Measurements from ENCODE around the gene SEMA7A. TPM values are rescaled to one million over a fixed set of nuclear protein-coding genes. Genes with fewer than 3 reads are reported as not detected.

Gene SEMA7A
- total RNA-seq, 1 experiment from 2014 or later, result 0.91 TPM

DNA sequence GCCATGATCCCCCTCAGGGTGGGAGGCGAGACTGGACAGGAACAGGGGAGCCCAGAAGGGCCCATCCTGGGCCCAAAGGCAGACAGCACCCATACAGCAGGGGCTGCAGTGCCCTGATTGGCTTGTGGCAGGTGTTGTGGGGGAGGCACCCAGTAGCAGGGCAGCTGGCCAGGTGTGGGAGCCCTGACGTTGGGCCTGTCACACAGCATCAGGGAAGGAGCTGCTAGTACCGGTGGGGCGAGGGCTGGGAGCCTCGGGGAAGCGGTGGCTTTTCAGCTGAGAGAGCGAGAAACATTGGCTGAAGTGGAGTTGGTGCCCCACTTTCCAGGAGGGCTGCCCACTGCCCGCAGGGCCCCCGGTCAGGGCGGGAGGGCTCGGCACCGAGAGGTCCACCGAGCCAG lies 46.6 kb downstream of the SEMA7A start:
- DNase-seq (ENCODE audit: low spot score), result no peak

DNA sequence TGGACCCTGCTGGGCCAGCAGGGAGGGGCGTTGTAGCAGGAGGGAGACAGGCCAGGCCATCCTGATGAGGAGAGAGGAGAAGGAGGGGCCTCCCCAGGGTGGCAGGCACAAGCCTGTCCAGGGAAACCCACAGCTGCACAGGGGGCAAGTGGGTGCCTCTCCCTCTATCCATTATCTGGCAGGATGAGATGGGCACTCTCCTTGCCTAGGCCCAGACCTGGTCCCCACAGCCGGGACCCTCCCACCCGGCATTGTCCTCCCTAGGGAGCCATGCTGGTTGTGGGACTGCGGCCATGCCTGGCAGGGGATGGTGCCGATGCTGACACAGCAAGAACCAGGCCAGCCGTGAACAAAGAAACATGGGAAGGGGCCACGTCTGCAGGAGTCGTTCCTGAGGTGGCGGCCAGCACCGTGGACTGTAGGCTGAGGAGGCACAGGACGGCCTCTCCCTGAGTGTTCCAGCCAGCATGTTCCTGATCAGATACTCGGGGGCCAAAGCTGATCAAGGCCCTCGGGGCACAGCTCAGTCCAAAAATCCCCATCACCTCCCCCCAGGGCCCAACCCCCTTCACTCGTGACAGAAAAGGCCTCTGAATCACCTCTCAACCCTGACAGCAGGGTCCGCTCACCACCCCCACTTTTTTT lies 47.1 kb downstream of the SEMA7A start:
- DNase-seq (ENCODE audit: low spot score), result no peak

DNA sequence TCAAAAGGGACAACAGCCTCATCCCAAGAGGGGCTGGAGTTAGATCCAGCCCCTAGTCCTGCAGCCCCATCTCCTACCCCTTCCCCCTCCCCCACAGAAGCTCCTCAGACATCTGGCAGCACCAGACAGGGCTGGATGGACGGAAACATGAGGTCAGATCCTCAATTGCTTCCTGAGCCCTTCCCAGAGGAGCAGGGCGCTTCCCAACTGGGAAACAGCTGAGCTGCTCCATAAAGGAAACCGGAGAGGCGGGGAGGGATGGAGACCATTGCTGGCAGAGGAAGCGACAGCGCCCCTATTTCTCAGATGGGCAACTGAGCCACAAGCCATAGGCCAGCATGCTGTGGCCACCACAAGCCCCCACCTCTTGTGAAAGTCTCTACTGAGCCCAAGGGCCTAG lies 48.0 kb downstream of the SEMA7A start:
- no peak for DNase-seq (ENCODE audit: low spot score)

DNA sequence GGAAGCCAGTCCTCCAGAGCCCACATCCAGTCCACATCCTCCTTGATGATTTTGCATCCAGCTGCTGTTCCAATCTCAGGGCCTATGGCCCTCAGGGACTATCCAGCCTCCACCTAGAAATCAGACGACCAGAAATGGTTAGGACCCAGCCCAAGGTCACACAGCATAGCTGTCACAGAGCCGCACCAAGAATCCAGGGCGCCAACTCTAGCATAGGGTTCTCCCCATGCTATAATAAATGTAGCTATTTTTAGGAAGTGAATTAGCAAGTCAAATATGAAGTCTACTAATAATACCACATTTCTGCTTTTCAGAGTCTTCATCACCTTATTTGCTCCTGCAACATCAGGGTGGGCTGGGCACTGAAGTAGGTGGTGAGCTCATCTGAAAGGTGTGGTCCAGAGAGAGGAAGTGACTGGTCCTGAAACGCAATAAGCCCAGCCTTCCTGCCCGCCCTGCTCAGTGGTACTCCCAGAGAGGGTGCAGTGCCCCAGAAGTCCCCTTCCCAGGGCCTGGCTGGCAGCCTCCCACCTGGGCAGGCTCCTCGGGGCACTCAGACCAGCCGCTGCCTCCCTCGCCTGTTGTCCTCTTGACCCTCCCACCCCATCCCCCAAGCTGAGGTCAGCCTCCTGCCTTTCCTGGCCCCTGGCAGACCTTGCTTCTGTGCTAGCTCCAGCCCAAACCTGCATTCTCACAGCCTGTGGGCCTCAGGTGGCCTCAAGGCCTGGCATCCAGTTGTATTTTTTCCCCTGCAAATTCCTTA lies 48.7 kb downstream of the SEMA7A start:
- peak; percentile 37 for DNase-seq (ENCODE audit: low spot score)

DNA sequence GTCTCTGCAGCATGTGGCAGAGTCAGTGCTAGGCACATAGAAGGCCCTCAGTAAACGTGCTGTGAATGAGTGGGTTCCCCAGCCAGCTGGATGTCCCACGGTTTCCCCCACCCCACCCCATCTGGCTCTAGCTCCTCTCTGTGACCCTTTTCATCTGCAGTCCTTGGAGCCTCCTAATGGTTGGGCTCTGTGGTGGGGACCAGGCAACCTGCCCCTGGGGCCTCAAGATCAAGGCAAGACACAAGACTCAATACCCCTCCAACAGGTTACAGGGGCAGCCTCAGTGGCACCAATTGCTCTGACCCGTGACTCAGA lies 49.2 kb downstream of the SEMA7A start:
- no peak for DNase-seq (ENCODE audit: low spot score)

DNA sequence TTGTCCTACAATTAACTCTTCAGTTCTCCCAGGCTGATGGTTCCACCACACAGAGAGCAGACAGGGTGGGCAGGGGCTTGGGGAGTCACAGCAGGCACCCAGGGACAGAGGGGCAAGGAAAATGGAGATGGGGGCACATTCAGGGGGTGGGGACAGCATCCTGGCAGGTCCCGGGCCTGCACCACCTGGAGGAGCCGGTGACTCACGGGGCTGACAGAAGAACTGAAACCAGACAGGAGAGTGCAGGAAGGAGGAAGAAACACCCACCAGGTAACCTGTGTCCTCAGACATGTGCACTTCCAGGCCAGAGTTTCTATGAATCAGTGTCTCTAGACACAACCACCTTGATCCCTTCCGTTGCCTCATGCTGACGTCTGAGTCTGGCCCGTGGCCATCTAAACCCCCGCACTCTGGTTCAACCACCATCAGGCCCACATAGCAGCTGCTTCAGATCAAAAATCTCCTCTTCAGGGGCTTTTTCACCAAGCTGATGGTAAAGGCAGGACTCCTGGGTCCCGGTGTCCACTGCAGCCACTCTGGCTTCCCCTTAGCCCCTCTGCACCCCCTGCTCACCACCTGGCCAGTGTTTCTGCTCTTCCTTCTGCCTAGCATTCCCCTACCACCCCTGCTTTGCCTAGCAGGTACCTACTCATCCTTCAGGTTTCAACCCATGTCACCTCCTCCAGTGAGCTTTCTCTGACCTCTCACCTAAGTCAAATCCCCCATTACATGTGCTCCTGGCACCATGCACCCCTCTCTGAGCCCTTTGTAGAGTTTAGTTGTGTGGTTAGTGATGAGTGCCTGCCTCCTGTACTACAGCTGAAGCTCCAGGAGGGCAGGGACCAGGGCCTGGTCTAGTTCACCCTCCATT lies 49.8 kb downstream of the SEMA7A start:
- DNase-seq (ENCODE audit: low spot score), result no peak

DNA sequence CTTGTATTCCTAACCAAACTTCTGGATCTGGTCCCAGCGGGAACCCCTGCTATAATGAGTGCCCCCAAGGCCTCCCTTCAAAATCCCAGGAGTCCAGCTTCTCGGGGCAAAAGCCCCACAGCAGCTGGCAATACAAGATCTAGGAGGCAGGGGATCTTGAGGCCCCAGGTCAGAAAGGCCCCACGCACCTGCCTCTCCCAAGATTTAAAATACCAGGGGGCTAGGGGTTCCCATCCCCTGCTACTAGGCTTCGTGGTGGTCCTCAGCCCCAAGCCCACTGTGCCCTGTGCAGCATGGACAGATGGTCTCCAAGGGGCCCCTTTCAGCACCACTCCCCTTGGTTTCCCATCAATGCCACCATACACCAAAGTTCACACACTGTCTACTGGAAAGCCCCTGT lies 50.5 kb downstream of the SEMA7A start:
- DNase-seq (ENCODE audit: low spot score), result no peak

DNA sequence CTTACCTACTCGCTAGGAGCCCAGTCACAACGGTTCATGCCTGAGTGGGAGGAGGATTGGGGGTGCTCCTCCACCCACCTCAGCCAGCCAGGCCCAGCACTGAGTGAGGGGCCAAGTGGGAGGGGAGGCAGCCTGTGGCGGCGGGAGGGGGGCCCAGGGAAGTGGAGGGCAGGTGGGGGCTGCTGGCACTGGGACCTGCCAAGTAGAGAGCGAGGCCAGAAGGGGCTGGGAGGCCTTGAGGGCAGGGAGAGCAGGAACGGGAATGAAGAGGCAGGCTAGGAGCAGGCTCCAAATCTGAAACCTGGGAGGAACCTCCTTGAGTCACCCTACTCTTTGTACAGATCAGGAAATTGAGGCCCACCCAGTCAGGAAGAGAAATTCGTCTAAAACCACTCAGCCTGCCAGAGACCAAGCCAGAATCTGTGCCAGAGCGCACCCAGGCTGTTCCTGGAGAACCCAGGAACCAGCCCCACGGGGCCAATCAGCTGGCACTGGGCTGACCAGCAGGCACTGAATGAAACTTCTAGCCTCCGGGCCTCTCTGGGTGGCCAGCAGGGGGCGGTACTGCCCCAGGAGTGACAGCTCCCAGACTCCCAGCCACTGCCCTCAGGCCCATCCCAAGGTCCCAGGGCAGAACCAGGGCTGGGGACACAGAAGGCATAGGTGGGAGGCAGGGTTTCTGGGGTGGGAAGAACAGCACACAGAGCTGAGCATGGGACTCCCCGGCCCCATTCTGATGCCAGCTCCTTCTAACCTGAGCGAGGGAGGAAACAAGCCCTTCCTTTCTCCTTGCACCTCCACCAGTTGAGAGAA lies 51.5 kb downstream of the SEMA7A start:
- peak; percentile 57 for DNase-seq (ENCODE audit: low spot score)

DNA sequence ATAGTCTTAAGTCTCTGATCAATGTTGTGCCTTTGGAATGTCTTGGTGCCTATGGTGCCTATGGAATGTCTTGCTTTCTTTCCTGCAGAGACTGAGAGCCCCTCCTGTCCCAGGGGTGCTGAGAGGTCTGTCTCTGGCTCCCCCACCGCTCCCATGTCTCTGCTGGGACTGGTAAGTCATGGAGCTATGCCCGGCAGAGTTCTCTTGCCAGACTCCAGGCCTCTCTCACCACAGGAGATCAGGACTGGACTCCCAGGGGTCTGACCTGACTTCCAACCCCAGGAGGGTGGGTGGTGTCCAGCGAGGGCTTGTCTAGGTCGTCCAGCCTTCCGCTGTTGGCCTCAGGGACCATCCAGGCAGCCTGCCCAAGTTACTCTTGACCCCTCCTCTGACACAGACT lies 52.3 kb downstream of the SEMA7A start:
- no peak for DNase-seq (ENCODE audit: low spot score)

DNA sequence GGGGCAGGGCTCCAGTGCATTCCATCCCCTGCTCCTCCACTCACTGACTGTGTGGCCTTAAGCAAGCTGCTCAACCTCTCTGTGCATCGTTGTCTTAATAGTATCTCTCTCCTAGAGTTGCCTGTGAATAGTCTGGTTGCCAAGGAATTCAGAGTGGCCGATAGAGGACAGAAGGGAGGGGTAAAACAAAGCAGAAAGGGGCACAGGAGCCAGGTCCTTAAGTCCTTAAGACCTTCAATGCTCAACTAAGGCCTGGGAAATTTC lies 52.6 kb downstream of the SEMA7A start:
- no peak for DNase-seq (ENCODE audit: low spot score)

DNA sequence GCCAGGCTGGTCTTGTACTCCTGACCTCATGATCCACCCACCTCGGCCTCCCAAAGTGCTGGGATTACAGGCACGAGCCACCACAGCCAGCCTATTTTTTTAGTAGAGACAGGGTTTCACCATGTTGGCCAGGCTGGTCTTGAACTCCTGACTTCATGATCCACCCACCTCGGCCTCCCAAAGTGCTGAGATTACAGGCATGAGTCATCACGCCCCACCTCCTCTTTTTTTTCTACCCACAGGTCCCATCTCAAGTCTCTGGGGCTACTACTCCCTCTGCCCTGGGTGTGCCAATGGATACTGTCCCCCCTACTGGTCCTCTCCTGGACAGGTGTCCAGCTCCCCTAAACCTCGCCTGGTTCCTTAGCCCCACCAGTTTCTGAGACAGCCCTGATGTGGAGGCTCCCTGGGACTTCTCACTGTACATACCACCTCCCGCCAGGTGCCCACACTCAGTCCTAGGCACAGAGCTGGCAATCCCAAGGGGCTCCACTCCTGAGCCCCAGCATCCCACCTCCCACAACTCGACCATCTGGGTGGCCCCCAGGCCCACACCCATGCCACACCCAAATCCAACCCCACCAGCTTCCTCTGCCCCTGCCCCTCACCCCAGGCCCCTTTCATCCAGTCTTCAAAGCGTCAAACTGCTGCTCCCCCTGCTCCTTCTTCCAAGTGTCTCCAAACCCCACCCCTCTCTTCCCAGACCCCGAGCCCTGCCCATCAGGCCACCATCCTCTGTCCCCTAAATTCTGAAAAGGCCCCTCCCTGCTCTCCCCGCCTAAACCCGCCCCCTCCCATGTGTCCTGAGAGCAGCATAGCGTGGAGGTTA lies 53.2 kb downstream of the SEMA7A start:
- no peak for DNase-seq (ENCODE audit: low spot score)

DNA sequence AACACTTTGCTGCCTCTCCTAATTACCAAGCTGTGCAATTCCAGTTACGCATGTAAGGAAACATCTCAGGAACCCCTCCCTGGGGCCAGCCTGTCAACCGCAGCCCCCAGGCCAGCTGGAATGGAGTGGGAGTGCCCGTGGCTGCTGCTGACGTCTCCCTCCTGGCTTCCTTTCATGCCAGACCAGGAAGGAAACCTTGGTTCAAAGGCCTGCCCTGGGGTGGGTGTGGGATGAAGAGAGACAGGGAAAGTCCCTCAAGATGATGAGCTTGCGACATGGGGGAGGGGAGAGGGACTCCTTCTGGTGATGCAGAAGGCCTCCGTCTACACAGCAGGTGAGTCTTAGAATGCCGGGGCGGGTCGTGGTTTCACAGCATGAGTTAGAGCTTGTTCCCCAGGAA lies 54.9 kb downstream of the SEMA7A start:
- DNase-seq (ENCODE audit: low spot score), result no peak

DNA sequence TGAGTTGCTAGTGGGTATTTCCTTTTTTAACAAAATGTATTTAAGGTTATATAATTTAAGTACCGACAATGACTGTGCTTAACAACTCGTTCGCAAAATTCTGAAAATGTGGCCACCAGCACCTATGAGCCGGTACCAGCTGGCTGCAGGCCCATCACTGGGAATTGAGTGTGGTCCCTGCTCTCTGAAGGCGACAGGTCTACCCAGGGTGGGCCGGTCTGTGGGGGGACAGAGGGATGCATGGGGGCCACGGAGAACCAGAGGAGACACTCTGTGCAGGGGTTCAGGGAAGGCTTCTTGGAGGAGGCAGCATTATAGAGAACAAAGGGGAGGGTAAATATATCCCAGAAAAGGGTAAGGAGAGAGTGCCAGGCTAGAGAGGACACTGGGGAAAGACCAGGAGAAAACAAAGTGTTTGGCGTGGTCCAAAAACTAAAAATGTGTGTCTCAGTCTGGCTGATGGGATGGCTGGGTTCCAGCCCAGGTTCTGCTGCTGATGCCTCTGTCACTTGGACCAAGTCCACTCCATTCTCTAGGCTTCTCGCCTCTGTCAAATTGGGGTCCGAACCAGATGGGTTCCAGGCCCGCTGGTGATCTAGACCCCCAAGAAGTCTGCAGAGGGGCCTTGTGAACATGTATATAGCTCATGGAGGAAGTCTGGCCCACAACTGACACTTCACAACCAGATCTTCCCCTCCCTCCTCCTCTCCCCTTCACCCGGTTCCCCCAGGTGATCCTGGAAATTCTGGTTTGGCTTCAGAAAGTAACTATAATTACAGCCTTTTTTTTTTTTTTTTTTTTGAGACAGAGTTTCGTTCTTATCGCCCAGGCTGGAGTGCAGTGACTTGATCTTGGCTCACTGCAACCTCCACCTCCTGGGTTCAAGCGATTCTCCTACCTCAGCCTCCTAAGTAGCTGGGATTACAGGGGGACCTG lies 55.7 kb downstream of the SEMA7A start:
- DNase-seq (ENCODE audit: low spot score), result no peak

DNA sequence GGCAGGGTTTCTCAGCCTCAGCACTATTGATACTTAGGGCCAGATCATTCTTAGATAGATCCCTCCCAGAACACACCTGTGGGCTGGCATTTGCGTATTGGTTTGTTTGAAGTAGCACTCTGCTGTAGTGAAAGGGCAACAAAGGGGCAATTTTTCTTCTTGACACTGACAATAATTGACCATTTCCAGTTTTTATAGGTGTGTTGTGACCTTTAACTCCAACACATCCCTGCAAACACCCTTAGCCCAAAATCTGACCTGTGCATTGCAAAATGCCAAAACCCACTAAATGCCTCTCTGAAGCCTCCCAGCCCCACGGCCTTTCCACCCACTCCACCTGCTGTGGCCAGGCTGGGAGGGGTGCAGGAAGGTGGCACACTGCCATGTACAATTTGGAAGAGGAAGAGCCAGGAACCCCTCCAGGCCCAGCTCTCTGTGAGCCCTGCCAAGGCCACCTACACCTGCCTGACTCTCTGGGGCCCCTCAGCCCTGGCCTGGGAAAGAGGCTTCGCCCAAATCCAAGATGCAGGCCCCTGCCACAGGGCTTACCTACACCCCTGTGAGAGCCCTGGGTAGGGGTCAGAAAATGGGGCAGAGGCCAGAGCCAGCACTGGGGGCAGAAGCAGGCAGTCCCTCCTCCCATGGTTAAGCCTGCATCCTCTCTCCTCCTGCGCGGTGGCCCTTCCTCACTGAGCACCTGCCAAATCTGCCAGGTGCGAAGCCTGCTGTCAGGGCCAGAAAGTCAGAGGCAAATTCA lies 56.8 kb downstream of the SEMA7A start:
- no peak for DNase-seq (ENCODE audit: low spot score)

DNA sequence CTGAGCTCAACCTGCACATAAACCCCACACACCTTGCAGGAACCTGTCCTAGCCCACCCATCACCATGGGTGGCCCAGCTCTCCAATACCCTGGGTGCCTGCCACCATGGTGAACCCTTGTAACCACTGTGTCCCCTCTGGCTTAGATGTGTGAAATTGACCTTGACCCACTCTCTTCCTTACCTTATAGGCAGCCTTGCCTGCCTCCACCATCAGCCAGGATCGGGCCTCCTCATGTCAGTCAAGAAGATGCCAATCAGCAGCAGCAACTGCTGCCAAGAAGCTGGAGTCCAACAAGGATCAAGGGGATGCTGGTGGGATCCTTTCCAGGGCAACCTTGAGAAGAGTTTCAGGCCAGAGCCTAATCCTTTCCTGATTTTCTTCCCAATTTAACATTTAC lies 57.5 kb downstream of the SEMA7A start:
- DNase-seq (ENCODE audit: low spot score), result no peak

DNA sequence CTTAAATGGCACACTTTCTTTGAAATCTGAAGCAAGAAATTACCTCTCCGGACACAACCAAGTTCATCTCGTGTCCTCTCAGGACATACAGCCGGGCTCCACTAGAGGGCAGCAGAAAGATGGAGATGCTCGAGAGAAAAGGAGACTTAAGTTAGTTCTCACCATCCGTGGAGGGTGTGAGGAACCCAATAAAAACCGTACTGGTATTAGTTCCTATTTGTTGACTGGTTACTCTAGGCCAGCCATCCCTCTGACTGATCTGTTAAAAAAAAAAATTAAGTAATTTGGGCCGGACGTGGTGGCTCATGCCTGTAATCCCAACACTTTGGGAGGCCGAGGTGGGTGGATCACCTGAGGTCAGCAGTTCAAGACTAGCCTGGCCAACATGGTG lies 58.5 kb downstream of the SEMA7A start:
- DNase-seq (ENCODE audit: low spot score), result peak; percentile 72

DNA sequence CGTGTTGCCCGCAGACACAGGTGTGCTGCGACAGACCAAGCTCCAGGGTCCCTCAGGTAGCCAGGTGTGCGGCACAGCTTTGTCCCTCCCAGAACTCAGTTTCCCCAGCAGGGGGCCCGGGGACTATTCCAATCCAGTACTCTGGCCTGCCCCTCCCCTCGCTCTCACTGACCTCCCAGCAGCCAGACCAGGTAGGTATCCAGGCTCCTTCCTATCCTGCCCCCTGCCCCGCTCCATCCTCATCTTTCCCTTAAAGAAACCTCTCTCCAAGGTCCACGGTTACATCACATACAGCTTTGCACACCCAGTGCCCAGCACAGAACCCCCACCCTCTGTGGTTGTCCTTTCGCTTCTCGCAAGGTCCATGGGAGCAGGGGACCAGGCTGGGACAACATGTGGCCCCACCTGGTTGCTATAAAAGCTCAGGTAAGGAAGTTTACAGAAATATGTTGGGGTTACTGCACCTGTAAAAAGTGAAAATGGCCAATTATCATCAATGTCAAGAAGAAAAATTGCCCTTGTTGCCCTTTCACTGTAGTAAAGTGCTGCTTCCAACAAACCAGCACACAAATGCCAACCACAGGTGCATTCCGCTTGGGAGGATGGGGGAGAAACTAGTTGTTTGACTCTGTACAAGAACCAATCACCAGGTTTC lies 59.0 kb downstream of the SEMA7A start:
- DNase-seq (ENCODE audit: low spot score), result no peak

DNA sequence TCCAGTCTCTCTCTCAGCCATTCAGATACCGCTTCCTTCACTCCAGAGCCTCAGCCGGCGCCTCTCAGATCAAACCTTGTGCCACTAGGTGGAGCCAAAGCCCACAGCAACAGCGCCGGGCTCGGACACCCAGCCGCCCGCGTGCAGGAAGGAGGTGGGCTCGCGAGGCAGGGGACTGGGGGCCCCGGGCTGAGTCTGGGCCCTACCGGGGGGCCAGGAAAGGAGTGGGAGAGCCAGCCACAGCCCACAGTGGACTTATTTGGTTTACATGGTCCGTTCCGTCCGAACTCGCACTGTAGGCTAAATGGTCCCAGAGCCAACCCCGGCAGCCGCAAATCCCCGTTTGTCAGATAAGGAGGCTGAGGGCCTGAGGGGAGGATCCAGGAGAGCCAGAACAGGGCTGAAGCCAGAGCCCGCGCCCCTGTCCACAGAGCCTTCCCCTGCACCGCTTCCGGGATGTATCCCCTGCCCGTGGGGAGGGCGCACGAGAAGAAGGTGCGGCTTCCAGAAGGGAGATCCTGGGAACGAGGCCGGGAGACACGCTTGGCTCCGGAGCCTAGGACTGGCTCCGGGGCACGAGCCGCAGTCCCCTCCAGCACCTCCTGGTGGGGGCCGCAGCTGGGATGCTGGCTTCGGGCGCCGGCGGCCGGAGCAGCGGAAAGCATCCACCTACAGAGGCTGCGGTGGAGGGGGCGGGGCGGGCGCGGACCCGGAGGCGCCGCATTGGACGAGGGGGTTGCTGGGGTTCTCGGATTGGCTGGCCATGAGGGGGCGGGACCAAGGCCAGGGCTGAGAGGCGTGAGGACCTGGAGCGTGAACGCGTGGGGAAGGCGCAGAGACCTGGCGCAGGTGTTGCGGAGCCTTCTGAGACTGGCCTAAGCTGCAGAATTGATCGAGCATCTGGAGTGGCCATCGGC lies 59.8 kb downstream of the SEMA7A start:
- peak; percentile 84 for DNase-seq (ENCODE audit: low spot score)

Measured in H4 (cell line).